Left renal cortex interstitium (tissue), 4 donors: ENCODE data around the gene MYH13. TPM values are rescaled to one million over a fixed set of nuclear protein-coding genes. Genes with fewer than 3 reads are reported as not detected.

Source experiments
- DNase-seq, 4 donors: peaks; one replicate each; pipeline ENCODE4 v3.0.0-alpha.2; 2013; ENCODE audit warnings: low read depth in 4 of 4, low spot score in 2 of 4, missing footprints in 1 of 4
- polyA plus RNA-seq, 4 donors: library from polyadenylated mRNA; unstranded; fragments of 120-200 nt; gene quantifications; one replicate each; pipeline ENCODE4 v1.2.1, GENCODE V29; 2013; ENCODE audit not compliant: insufficient read length in 4 of 4

The MYH13 gene
- polyA plus RNA-seq, 4 donors = 0.10 to 0.27 (median 0.14) TPM

DNA sequence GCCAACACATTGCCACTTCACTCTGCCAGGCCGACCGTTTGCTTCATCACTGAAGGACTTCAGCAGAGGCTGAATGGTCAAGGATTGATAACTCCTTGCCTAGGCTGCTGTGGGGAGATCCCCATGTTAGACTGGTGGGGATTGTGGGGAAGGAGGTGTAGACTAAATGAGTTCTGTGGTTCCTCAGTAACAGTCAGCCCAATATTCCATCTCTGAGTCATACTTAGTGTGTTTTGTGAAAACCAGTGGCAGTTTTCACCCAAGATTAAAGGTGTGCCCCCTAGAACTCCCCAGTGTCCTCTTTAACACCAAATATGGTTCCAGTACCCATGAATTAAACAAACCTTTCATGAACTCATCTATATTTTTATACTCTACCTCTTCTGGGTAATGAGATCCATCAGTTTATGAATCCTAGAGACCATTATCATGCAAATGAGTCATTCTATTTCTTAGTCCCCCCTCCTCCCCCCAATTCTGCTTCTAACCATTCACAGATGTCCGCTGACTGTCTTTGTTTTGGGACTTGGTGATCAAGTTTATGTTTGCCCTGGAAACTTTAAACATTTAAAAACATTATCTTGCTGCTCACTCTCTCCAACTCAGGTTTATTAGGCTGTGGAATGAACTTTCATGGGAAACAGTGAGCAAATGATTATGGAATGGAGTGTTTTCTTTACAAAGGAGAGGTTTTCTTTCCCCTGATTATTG is 107.6 kb downstream of the MYH13 start:
- no peak for DNase-seq

DNA sequence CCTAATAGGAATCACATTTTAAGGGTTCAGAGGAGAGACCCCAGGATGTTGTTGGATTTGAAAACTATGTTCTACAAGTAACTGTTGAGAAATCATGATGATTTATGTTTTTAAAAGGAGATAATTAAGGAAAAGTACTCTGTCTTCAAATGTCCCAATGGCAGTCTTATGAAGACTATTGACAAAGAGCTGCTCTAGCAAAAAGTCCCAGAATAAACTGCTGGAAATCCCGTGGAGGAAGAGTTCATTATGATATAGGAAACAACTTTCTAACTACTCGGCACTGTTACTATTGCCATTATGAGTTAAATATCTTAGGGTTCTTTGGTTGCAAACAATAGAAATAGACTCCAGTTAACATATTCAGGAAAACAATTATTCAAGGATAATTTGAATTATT is 108.8 kb downstream of the MYH13 start:
- DNase-seq = no peak

DNA sequence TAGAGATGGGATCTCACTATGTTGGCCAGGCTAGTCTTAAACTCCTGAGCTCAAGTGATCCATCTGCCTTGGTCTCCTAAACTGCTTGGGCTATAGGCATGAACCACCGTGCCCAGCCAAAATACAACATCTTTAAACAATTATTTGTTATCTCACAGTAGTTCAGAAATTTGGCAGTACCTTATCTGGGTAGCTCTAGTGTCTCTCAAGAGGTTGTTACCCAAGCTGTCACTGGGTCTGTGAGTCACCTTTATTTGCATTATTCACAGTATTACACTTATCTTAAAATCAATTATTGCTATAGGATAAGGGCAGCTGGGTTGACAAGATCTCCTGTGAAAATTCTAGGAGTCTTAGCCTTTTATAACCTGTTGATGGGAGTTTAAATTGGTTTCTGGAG is 110.4 kb downstream of the MYH13 start:
- no peak for DNase-seq

DNA sequence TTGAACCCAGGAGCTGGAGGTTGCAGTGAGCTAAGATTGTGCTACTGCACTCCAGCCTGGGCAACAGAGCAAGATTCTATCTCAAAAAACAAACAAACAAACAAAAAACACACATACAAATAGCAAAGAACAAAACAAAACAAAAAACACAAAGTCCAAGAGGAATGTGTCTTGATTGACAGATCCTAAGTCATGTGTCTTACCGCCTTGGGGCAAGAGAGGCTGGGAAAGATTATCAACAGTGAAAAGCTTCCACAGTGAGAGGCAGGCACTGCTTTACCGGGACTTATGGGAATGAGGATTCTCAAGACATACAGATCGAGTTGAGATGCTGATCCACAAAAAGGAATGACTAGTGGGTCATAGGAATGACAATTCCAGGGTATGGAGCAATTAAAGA is 111.7 kb downstream of the MYH13 start:
- DNase-seq = no peak

DNA sequence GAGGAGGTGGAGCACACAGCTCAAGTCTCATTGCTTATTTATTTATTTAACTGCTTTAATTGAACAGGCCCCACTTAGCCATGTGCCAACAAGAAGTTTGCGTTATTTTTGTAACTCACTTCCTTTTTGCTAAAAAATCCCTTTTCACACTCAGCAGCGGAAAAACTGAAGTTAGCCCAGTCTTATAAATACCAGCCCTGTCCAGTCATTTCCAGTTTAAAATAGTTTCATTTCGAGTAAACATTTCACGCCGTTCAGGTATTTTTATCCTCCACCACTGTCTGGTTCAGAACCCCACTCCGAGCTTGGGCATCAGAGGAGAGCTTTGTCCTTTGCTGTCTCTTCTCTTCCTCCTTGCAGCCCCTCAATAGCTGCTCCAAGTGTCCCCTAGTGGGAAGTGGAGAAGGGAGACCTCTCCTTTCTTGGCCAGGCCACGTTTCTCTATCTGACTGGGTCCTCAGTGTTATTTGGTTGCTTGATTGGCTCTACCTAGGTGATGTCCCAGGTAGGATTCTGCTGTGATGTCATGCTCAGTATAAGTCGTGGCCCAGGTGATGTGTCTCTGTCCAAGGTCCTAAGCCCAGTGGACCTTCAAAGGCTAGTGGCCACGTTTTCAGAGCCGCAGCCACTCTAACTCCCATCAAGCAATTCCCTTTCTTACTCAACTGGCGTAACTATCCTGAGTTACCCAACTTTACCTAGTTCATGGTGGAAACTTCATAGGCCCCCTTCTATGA is 121.4 kb downstream of the MYH13 start:
- DNase-seq = no peak

Other genes starting within 250 kb of the MYH13 start
- 10 to 100 TPM; 14.0 to 18.4 (median 17.4) TPM for gene GAS7, start 174.4 kb downstream of the MYH13 start, polyA plus RNA-seq
- 1 to 10 TPM in 1 of 4 donors, under 1 TPM in 3; 0.64 to 1.1 (median 0.70) TPM for gene MYH8, start 48.9 kb upstream of the MYH13 start, polyA plus RNA-seq
- under 1 TPM; 0.04 to 0.21 (median 0.11) TPM for gene MYH4, start 96.6 kb upstream of the MYH13 start, polyA plus RNA-seq
- under 1 TPM in 2 of 4 donors, not detected in 2; 0.03 to 0.04 TPM for gene MYH1, start 145.5 kb upstream of the MYH13 start, polyA plus RNA-seq
- under 1 TPM in 1 of 4 donors, not detected in 3; 0.06 TPM for gene MYH2, start 176.7 kb upstream of the MYH13 start, polyA plus RNA-seq